Suprapubic skin (tissue), 4 donors: ENCODE results near the gene CALML5. TPM values are rescaled to one million over a fixed set of nuclear protein-coding genes. Genes with fewer than 3 reads are reported as not detected.
"Not testable (repeated sequence)": the region's sequence is repeated elsewhere in the genome, so short reads cannot be mapped to it uniquely, and the experiment has no call there.

ENCODE experiments used
- DNase-seq, 2 donors: peaks; one replicate each; pipeline ENCODE4 v3.0.0-alpha.2; 2019; ENCODE audit warnings: low spot score in 2 of 2
- H3K27ac ChIP-seq: fragments of 200-600 bp; sonication (generic); one replicate; pipeline ENCODE4 v1.5.1; 2019
- H3K27me3 ChIP-seq: fragments of 200-600 bp; sonication (generic); one replicate; pipeline ENCODE4 v1.5.1; 2019
- H3K36me3 ChIP-seq: fragments of 200-600 bp; sonication (generic); one replicate; pipeline ENCODE4 v1.5.1; 2019
- H3K4me1 ChIP-seq: fragments of 200-600 bp; sonication (generic); one replicate; pipeline ENCODE4 v1.5.1; 2019
- H3K4me3 ChIP-seq: fragments of 200-600 bp; sonication (generic); one replicate; pipeline ENCODE4 v1.5.1; 2019; ENCODE audit warnings: mild to moderate bottlenecking
- H3K9me3 ChIP-seq: fragments of 200-600 bp; sonication (generic); one replicate; pipeline ENCODE4 v1.5.1; 2019
- CTCF ChIP-seq, 2 donors: fragments of 200-600 bp in 1 of 2; fragments of 450-650 bp in 1 of 2; sonication (generic) in 1 of 2; IDR thresholded peaks; one replicate each; pipeline ENCODE4 v1.5.1; 2016 to 2019; ENCODE audit warnings: antibody characterized with exemption in 2 of 2, mild to moderate bottlenecking in 1 of 2, moderate library complexity in 1 of 2
- EP300 ChIP-seq: sonication (generic); formaldehyde crosslinking; IDR thresholded peaks from one replicate; pipeline ENCODE4 v1.6.1; 2017; ENCODE audit warnings: antibody characterized with exemption
- POLR2A ChIP-seq, 2 donors: fragments of 450-650 bp; IDR thresholded peaks; one replicate each; pipeline ENCODE4 v1.6.1; 2017; ENCODE audit warnings: antibody characterized with exemption in 2 of 2, mild to moderate bottlenecking in 2 of 2, moderate library complexity in 2 of 2
- POLR2AphosphoS5 ChIP-seq, 3 donors: sonication (generic); formaldehyde crosslinking; IDR thresholded peaks; one replicate each; pipeline ENCODE4 v1.6.1; 2017; ENCODE audit warnings: antibody characterized with exemption in 3 of 3
- WGBS: methylation state at CpG from one replicate; pipeline ENCODE4 v1.1.5; 2018; 5-methylcytosine and 5-hydroxymethylcytosine counted together
- total RNA-seq, 4 donors: library from RNA; depleted of rRNA; stranded (reverse); fragments of >200 nt; gene quantifications; one replicate each; pipeline ENCODE4 v1.1.0, GENCODE V29; 2016

CALML5 gene
- total RNA-seq, 4 donors from 2014 or later, result 429 to 3,135 (median 2,230) TPM

GRCh38 chr10:5476918-5477525 lies 22.3 kb downstream of the CALML5 start:
- Histone ChIP-seq H3K27ac (no peak overlapping the region), H3K4me3 (no peak overlapping the region), H3K4me1 (peaks cover 6% of the 10 kb centered on the region), H3K36me3 (no peaks in the 10 kb centered on the region), H3K9me3 (no peaks in the 10 kb centered on the region), H3K27me3 (no peaks in the 10 kb centered on the region)
- no peak for TF ChIP-seq POLR2AphosphoS5 (IDR thresholded peaks at IDR 0.05)
- TF ChIP-seq EP300, result no peak
- TF ChIP-seq POLR2A (IDR thresholded peaks at IDR 0.05), result no peak
- TF ChIP-seq CTCF (IDR thresholded peaks at IDR 0.05), result no peak
- DNase-seq, result no peak
- WGBS, result 92% methylated on average over 13 of the region's 13 CpGs

GRCh38 chr10:5475974-5476807 lies 23.2 kb downstream of the CALML5 start:
- DNase-seq, H3K9me3 ChIP-seq, H3K4me1 ChIP-seq, H3K4me3 ChIP-seq, H3K27ac ChIP-seq, H3K27me3 ChIP-seq, H3K36me3 ChIP-seq: not testable (repeated sequence)
- WGBS, result 96% methylated on average over 12 of the region's 12 CpGs

- 94% methylated on average over 8 of the region's 8 CpGs for WGBS
- H3K27me3 ChIP-seq, H3K27ac ChIP-seq, DNase-seq, H3K36me3 ChIP-seq, H3K4me1 ChIP-seq, H3K4me3 ChIP-seq, H3K9me3 ChIP-seq: not testable (repeated sequence)
These were observed 24.3 kb downstream of the CALML5 start for GRCh38 chr10:5475088-5475487.

- WGBS, result 67% methylated on average over 4 of the region's 4 CpGs
These were observed 24.7 kb downstream of the CALML5 start for GRCh38 chr10:5474642-5475041.

GRCh38 chr10:5470062-5470751 lies 29.2 kb downstream of the CALML5 start:
- no peaks in the 10 kb centered on the region for H3K36me3 ChIP-seq
- H3K9me3 ChIP-seq, result no peaks in the 10 kb centered on the region
- 98% methylated on average over 7 of the region's 15 CpGs for WGBS
- H3K27me3 ChIP-seq, result no peaks in the 10 kb centered on the region
- no peak for DNase-seq
- H3K4me3 ChIP-seq, result no peak overlapping the region
- H3K27ac ChIP-seq, result no peak overlapping the region
- no peak for TF ChIP-seq EP300
- TF ChIP-seq POLR2A (IDR thresholded peaks at IDR 0.05), result no peak
- no peak for TF ChIP-seq CTCF (IDR thresholded peaks at IDR 0.05)
- TF ChIP-seq POLR2AphosphoS5 (IDR thresholded peaks at IDR 0.05), result no peak
- H3K4me1 ChIP-seq, result peaks cover 34% of the 10 kb centered on the region

More at GRCh38 chr10:5474642-5475041, 24.7 kb downstream of the CALML5 start:
- H3K4me3 ChIP-seq, H3K36me3 ChIP-seq, H3K4me1 ChIP-seq, H3K9me3 ChIP-seq, H3K27ac ChIP-seq, H3K27me3 ChIP-seq, DNase-seq: not testable (repeated sequence)

- no peak overlapping the region for H3K4me3 ChIP-seq
- whole genome bisulfite sequencing, result 91% methylated on average over 14 of the region's 15 CpGs
- H3K27ac ChIP-seq, result no peak overlapping the region
- DNase-seq, result no peak
- no peaks in the 10 kb centered on the region for H3K27me3 ChIP-seq
- H3K4me1 ChIP-seq, result peaks cover 36% of the 10 kb centered on the region
- no peaks in the 10 kb centered on the region for H3K9me3 ChIP-seq
- no peak for TF ChIP-seq POLR2AphosphoS5 (IDR thresholded peaks at IDR 0.05)
- no peaks in the 10 kb centered on the region for H3K36me3 ChIP-seq
These were observed 29.9 kb downstream of the CALML5 start for GRCh38 chr10:5469353-5470061.
